NCI-H1092 (cell line): ENCODE measurements around the gene HMCN2.

ENCODE experiments used
- DNase-seq: peaks from one replicate; lab custom pipeline; 2025; lab: John Stamatoyannopoulos, UW

The HMCN2 gene

GRCh38 chr9:130366888-130367550 lies 101.5 kb downstream of the HMCN2 start:
- no peak for DNase-seq

GRCh38 chr9:130368631-130369103 lies 103.1 kb downstream of the HMCN2 start:
- DNase-seq = no peak

GRCh38 chr9:130370226-130370625 lies 104.7 kb downstream of the HMCN2 start:
- no peak for DNase-seq

GRCh38 chr9:130371196-130371966 lies 105.8 kb downstream of the HMCN2 start:
- no peak for DNase-seq

GRCh38 chr9:130372057-130372456 lies 106.5 kb downstream of the HMCN2 start:
- no peak for DNase-seq

GRCh38 chr9:130373679-130374325 lies 108.2 kb downstream of the HMCN2 start:
- DNase-seq = no peak

GRCh38 chr9:130377612-130378011 lies 112.1 kb downstream of the HMCN2 start:
- no peak for DNase-seq

GRCh38 chr9:130378875-130379648 lies 113.5 kb downstream of the HMCN2 start:
- no peak for DNase-seq

- no peak for DNase-seq
Observed at GRCh38 chr9:130379649-130379970, 114.0 kb downstream of the HMCN2 start.

GRCh38 chr9:130380920-130381469 lies 115.4 kb downstream of the HMCN2 start:
- no peak for DNase-seq

- no peak for DNase-seq
Observed at GRCh38 chr9:130381660-130382059, 116.1 kb downstream of the HMCN2 start.

- no peak for DNase-seq
Observed at GRCh38 chr9:130382096-130382495, 116.5 kb downstream of the HMCN2 start.

- no peak for DNase-seq
Observed at GRCh38 chr9:130382636-130383349, 117.2 kb downstream of the HMCN2 start.

GRCh38 chr9:130383350-130383715 lies 117.8 kb downstream of the HMCN2 start:
- no peak for DNase-seq

- no peak for DNase-seq
Observed at GRCh38 chr9:130383979-130384676, 118.6 kb downstream of the HMCN2 start.

GRCh38 chr9:130385257-130385656 lies 119.7 kb downstream of the HMCN2 start:
- no peak for DNase-seq

GRCh38 chr9:130387398-130387797 lies 121.8 kb downstream of the HMCN2 start:
- no peak for DNase-seq

- no peak for DNase-seq
Observed at GRCh38 chr9:130387905-130388304, 122.3 kb downstream of the HMCN2 start.

GRCh38 chr9:130390390-130390789 lies 124.8 kb downstream of the HMCN2 start:
- DNase-seq = no peak

- DNase-seq = no peak
Observed at GRCh38 chr9:130390986-130391385, 125.4 kb downstream of the HMCN2 start.

GRCh38 chr9:130391866-130392265 lies 126.3 kb downstream of the HMCN2 start:
- no peak for DNase-seq
